SK-N-SH (cell line): ENCODE measurements around the gene MRPL44.

ENCODE experiments used
- CHD2 ChIP-seq: fragments of 150-350 bp; IDR thresholded peaks from 2 replicates; pipeline ENCODE4 v1.6.1; 2018; ENCODE audit warnings: low read length; ENCODE audit not compliant: partially characterized antibody
- ELF1 ChIP-seq: IDR thresholded peaks from 2 replicates; pipeline ENCODE4 v1.4.0; 2012
- GABPA ChIP-seq: IDR thresholded peaks from 2 replicates; pipeline ENCODE4 v1.4.0; 2012; ENCODE audit warnings: low read depth, mild to moderate bottlenecking
- MAX ChIP-seq: IDR thresholded peaks from 2 replicates; pipeline ENCODE4 v1.4.0; 2012; ENCODE audit warnings: low read depth
- MXI1 ChIP-seq: IDR thresholded peaks from 2 replicates; pipeline ENCODE4 v1.6.1; 2012; ENCODE audit warnings: mild to moderate bottlenecking, low read depth, low read length, improper control_type of control experiment
- RCOR1 ChIP-seq: fragments of 150-350 bp; IDR thresholded peaks from 2 replicates; pipeline ENCODE4 v1.6.1; 2017; ENCODE audit warnings: antibody characterized with exemption, low read length
- SIN3A ChIP-seq: IDR thresholded peaks from 2 replicates; pipeline ENCODE4 v1.6.1; 2012; ENCODE audit warnings: low read depth, mild to moderate bottlenecking, low read length, moderate library complexity, borderline replicate concordance
- TAF1 ChIP-seq: IDR thresholded peaks from 2 replicates; pipeline ENCODE4 v1.6.1; 2012; ENCODE audit warnings: low read depth, mild to moderate bottlenecking, low read length, moderate library complexity, borderline replicate concordance
- YY1 ChIP-seq: IDR thresholded peaks from 2 replicates; pipeline ENCODE4 v1.4.0; 2012; ENCODE audit warnings: low read depth, mild to moderate bottlenecking
- TF ChIP-seq, protein P1 (sequence below): fragments of 150-350 bp; IDR thresholded peaks from 2 replicates; pipeline ENCODE4 v1.6.1; 2017; ENCODE audit warnings: antibody characterized with exemption, low read length, low read depth, borderline replicate concordance
- TF ChIP-seq, protein P2 (sequence below): fragments of 150-350 bp; IDR thresholded peaks from 2 replicates; pipeline ENCODE4 v1.6.1; 2016; ENCODE audit warnings: mild to moderate bottlenecking, low read depth, low read length
- TF ChIP-seq, protein P3 (sequence below): fragments of 200-600 bp; sonication (generic); IDR thresholded peaks from 2 replicates; pipeline ENCODE4 v1.6.1; 2017; ENCODE audit warnings: antibody characterized with exemption, mild to moderate bottlenecking, moderate library complexity

DNA sequence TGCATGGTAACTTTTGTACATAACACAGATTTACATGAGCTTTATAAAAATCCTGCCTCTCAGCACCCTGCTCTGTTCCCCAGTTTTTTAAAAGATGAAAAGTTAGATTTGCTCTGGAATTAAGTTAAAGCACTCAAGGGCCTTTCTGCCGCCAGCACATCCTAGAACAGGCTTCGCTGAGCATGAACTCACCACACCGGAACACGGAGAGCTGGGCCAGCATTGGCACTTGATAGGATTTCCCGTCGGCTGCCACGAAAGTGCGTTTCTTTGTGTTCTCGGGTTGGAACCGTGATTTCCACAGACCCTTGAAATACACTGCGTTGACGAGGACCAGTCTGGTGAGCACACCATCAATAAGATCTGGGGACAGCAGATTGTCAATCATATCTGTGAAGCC is 34.3 kb downstream of the MRPL44 start:
- TF ChIP-seq, protein P1, sequence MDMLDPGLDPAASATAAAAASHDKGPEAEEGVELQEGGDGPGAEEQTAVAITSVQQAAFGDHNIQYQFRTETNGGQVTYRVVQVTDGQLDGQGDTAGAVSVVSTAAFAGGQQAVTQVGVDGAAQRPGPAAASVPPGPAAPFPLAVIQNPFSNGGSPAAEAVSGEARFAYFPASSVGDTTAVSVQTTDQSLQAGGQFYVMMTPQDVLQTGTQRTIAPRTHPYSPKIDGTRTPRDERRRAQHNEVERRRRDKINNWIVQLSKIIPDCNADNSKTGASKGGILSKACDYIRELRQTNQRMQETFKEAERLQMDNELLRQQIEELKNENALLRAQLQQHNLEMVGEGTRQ = no peak
- TF ChIP-seq ELF1 (no peak), RCOR1 (no peak), MAX (no peak), GABPA (no peak), MXI1 (no peak), YY1 (no peak), SIN3A (no peak), TAF1 (no peak), CHD2 (no peak)
- TF ChIP-seq, protein P2, sequence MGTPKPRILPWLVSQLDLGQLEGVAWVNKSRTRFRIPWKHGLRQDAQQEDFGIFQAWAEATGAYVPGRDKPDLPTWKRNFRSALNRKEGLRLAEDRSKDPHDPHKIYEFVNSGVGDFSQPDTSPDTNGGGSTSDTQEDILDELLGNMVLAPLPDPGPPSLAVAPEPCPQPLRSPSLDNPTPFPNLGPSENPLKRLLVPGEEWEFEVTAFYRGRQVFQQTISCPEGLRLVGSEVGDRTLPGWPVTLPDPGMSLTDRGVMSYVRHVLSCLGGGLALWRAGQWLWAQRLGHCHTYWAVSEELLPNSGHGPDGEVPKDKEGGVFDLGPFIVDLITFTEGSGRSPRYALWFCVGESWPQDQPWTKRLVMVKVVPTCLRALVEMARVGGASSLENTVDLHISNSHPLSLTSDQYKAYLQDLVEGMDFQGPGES = no peak
- TF ChIP-seq, protein P3, sequence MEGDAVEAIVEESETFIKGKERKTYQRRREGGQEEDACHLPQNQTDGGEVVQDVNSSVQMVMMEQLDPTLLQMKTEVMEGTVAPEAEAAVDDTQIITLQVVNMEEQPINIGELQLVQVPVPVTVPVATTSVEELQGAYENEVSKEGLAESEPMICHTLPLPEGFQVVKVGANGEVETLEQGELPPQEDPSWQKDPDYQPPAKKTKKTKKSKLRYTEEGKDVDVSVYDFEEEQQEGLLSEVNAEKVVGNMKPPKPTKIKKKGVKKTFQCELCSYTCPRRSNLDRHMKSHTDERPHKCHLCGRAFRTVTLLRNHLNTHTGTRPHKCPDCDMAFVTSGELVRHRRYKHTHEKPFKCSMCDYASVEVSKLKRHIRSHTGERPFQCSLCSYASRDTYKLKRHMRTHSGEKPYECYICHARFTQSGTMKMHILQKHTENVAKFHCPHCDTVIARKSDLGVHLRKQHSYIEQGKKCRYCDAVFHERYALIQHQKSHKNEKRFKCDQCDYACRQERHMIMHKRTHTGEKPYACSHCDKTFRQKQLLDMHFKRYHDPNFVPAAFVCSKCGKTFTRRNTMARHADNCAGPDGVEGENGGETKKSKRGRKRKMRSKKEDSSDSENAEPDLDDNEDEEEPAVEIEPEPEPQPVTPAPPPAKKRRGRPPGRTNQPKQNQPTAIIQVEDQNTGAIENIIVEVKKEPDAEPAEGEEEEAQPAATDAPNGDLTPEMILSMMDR = no peak
